AG04450 (cell line): ENCODE measurements around the gene ZNF48. TPM values are rescaled to one million over a fixed set of nuclear protein-coding genes. Genes with fewer than 3 reads are reported as not detected.

ENCODE experiments used
- CTCF ChIA-PET: fragments of 300-600, 350-600 bp; formaldehyde crosslinking; extraction: SDS; loops from one replicate; lab custom pipeline; 2022; ENCODE audit warnings: antibody characterized with exemption, inconsistent platforms; lab: Charles Lee
- POLR2A ChIA-PET: fragments of 350-600 bp; formaldehyde crosslinking; extraction: SDS; loops from one replicate; lab custom pipeline; 2021; ENCODE audit warnings: antibody characterized with exemption, inconsistent platforms; lab: Yijun Ruan, JAX
- DNase-seq: peaks from one replicate; pipeline ENCODE4 v3.0.0-alpha.2; 2011; ENCODE audit warnings: low read depth, low spot score
- H3K27ac ChIP-seq: one replicate; pipeline ENCODE4 v1.5.1; 2012; ENCODE audit warnings: low read depth, low read length, control low read depth
- H3K27me3 ChIP-seq: one replicate; pipeline ENCODE4 v1.6.0; 2012; ENCODE audit warnings: low read length; ENCODE audit not compliant: control insufficient read depth, insufficient read depth
- H3K4me3 ChIP-seq: 2 replicates; pipeline ENCODE4 v1.5.1; 2011; ENCODE audit warnings: mild to moderate bottlenecking, low read depth, low read length, control low read depth
- H3K9me3 ChIP-seq: 2 replicates; pipeline ENCODE4 v1.5.1; 2012; ENCODE audit warnings: low read length; ENCODE audit not compliant: control insufficient read depth, insufficient read depth
- CTCF ChIP-seq: IDR thresholded peaks from 2 replicates; pipeline ENCODE4 v1.5.1; 2011; ENCODE audit warnings: low read depth, low read length, control low read depth, inconsistent platforms
- polyA plus RNA-seq: library from polyadenylated mRNA; depleted of rRNA; stranded (reverse); fragments of >200 nt; gene quantifications from 2 replicates; pipeline ENCODE4 v1.2.3, GENCODE V29; 2011

Gene ZNF48
- polyA plus RNA-seq, 1 experiment, result 4.3 TPM

DNA sequence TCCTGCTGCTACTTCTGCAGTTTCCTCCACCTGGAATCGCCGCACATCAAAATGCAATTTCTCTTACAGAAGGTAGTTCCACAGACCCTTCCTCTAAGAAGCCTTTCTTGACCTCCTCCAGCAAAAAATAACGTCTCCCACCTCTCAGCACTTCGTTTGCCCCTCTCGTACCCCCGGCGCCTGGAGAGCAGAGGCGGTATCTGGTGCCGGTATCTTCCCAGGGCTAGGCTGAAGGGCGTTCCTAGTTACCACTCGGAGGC is 34.1 kb downstream of the ZNF48 start:
- no peak for TF ChIP-seq CTCF
- peak overlapping the region; percentile 93 for H3K4me3 ChIP-seq
- no peaks in the 10 kb centered on the region for H3K27me3 ChIP-seq
- ChIA-PET POLR2A (interaction anchor here (0.5 to 1.6 kb wide), 4 partner anchors 11 to 181 kb away, joined by 3 to 11 read pairs (median 6); partner anchors contain the start of gene ZNF689), CTCF (interaction anchor here (0.6 to 2.5 kb wide), 23 partner anchors 9 to 305 kb away, joined by 3 to 12 read pairs (median 4); partner anchors contain the start of genes PRR14 and SEPHS2)
- DNase-seq, result no peak
- H3K9me3 ChIP-seq, result no peaks in the 10 kb centered on the region
- no peak overlapping the region for H3K27ac ChIP-seq

DNA sequence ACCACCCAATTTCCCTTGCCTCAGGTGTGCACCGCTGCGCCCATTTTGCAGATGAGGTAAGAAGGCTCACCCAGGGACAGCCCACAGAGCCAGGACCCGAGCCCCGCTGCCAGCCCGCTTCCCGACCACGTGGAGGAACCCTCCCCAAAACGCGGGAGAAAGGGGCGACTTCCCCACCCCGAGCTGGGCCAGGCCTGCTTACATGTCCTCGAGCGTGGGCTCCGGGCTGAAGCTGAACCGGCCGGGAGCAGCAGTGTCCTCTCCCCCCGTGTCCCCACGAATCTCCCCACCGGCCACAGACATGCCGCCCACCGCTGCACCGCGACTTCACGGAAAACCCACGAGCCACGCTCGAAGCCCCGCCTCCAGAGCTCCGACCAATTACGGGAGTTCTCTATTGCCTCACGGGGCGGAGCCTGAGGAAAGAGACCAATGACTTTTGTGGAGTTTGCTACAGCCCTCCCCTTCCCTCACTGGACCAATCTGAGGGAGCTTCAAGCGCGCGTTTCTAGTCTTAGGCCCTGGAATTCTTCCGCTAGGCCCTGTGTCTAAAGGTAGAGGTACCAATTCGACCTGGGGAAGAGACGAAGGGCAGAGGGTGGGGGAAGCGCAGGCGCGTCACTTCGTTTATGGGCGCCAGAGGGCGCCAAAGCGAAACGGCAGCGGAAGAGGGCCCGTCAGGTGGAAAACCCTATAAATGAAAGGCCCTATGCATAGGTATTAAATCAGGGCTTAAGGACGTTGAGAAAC is 34.6 kb downstream of the ZNF48 start, which contains the start of gene DCTPP1:
Gene DCTPP1 (minus strand): TSS at position 353 of the 750 bp plus-strand sequence. CDS start 50 bp downstream, at position 303.
- POLR2A ChIA-PET, result interaction anchor here (0.5 to 1.6 kb wide), 5 partner anchors 12 to 180 kb away, joined by 3 to 11 read pairs (median 8); partner anchors contain the start of gene ZNF689
- CTCF ChIA-PET, result interaction anchor here (0.6 to 2.5 kb wide), 22 partner anchors 9 to 306 kb away, joined by 3 to 12 read pairs (median 4); partner anchors contain the start of genes PRR14 and SEPHS2
- H3K27ac ChIP-seq, result no peak within 1 kb of the TSS
- TF ChIP-seq CTCF, result peak; percentile 71
- no peaks in the 10 kb centered on the region for H3K9me3 ChIP-seq
- peak within 1 kb of the TSS; percentile 93 for H3K4me3 ChIP-seq
- H3K27me3 ChIP-seq, result no peaks in the 10 kb centered on the region
- DNase-seq, result peak; percentile 91

DNA sequence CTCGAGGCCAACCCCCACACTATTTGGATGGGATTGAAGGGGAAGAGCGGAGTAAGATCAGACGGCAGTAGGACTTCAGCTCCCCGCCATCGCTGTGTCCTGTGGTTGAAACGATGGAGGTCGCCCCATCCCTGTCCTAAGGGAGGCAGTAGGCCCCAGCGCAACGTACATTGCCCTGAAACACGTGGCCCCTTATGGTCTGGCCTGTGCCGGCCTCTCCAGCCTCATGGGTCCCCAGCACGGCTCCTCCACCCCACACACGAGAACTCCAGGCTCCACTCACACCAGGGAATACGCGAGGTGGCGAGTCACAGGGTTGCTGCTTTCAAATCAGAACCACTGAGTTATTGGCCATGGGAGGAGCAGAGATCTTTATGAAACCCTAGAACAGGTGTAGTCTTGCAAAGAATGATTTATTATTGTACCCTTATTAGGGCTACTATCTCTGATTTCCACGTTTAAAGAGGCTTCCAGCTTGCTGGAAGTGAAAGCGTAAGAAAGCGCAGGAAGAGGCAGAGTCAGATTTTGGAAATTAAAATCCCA is 35.3 kb downstream of the ZNF48 start:
- DNase-seq, result no peak
- no peak for TF ChIP-seq CTCF
- Histone ChIP-seq H3K27ac (no peak overlapping the region), H3K27me3 (no peaks in the 10 kb centered on the region), H3K9me3 (no peaks in the 10 kb centered on the region), H3K4me3 (peak overlapping the region; percentile 93)
- POLR2A ChIA-PET, result interaction anchor here (0.5 to 1.6 kb wide), 5 partner anchors 13 to 204 kb away, joined by 3 to 9 read pairs (median 6); partner anchors contain the start of gene ZNF689
- CTCF ChIA-PET, result interaction anchor here (0.6 to 2.5 kb wide), 17 partner anchors 10 to 462 kb away, joined by 3 to 12 read pairs (median 4); partner anchors contain the start of gene SEPHS2

GRCh38 chr16:30434852-30435251 is 39.6 kb downstream of the ZNF48 start:
- no peak overlapping the region for H3K4me3 ChIP-seq
- no peak for TF ChIP-seq CTCF
- H3K27me3 ChIP-seq, result no peaks in the 10 kb centered on the region
- POLR2A ChIA-PET, result no interaction called here
- CTCF ChIA-PET, result interaction anchor here (0.9 kb wide), 1 partner anchor 15 kb away, joined by 5 read pairs; no protein-coding TSS in a partner anchor
- no peaks in the 10 kb centered on the region for H3K9me3 ChIP-seq
- no peak for DNase-seq
- H3K27ac ChIP-seq, result no peak overlapping the region
